Hepatic stellate cell (primary cell): ENCODE measurements around the gene RAB39B.
"Not testable (repeated sequence)": the region's sequence is repeated elsewhere in the genome, so short reads cannot be mapped to it uniquely, and the experiment has no call there.

Source experiments
- DNase-seq: peaks from one replicate; pipeline ENCODE4 v3.0.0; 2011; ENCODE audit warnings: low spot score

Gene RAB39B, protein sequence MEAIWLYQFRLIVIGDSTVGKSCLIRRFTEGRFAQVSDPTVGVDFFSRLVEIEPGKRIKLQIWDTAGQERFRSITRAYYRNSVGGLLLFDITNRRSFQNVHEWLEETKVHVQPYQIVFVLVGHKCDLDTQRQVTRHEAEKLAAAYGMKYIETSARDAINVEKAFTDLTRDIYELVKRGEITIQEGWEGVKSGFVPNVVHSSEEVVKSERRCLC

DNA sequence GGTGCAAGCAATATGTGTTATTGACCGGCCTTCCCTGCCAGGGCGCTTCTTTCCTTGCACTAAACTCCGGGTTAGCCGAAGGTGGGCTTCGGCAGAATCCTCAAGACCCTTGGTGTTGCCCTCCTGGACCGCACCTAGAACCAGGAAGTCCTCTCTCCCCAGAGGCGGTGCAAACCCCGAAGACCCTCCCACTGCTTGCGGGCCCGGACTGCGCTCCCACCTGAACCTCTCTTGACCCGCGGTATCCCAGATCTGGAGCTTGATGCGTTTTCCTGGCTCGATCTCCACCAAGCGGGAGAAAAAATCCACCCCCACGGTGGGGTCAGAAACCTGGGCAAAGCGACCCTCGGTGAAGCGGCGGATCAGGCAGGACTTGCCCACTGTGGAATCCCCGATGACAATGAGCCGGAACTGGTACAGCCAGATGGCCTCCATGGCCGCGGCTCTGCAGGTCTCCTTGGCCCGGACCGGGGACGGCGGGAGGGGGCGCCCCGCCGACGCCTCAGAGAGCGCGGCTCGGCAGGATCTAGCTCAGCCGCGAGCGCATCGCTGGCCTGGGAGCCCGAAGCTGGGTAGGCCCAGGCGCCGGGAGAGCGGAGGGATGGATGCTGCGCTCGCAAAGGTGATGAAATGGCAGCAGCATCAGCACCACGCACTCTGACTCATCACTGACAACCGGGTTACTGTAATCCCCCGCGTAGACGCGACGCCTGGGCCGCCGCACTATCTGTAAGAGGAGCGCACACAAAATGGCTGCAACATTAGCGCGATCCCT is at the start of gene RAB39B:
Gene RAB39B (minus strand): TSS at position 638 of the 775 bp plus-strand sequence. CDS start 203 bp downstream, at position 435.
- DNase-seq = peak; percentile 14

DNA sequence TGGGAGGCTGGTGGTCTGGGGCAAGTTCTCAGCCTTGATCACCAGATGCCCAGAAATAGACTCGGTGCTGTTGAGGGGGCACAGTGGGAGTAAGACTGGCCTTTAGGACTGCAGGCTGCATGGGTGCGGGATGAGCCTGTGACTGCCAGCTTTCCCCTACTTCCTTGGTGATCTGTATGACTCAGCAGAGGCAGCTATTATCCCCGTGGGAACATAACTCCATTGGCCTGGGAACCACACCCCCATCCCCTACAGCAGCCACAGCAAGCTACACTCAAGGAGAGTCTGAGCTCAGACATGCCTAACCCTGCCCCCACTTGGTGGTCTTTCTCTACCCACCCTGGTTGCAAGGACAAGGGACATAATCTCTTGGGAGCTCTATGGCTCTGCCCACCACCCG is 49.5 kb upstream of the RAB39B start:
- DNase-seq = no peak

DNA sequence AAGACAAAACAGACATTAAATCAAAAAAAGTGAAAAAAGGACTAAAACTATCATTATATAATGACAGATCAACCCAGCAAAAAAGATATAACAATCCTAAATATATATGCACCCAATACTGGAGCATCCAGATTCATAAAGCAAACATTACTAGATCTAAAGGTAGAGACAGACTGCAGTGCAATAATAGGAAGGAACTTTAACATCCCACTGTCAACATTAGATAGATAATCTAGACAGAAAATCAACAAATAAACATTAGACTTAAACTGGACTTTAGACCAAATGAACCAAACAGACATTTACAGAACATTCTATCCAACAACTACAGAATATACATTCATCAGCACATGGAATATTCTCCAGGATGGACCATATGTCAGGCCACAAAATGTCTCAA is 29.5 kb upstream of the RAB39B start:
- DNase-seq = no peak

- no peak for DNase-seq
Measured at GRCh38 chrX:155279873-155280272, 15.6 kb upstream of the RAB39B start.

- no peak for DNase-seq
Measured at GRCh38 chrX:155270969-155271368, 6.7 kb upstream of the RAB39B start.

- DNase-seq = not testable (repeated sequence)
Measured at GRCh38 chrX:155267995-155268394, 3.7 kb upstream of the RAB39B start.

GRCh38 chrX:155266439-155266838 is 2.1 kb upstream of the RAB39B start:
- DNase-seq = no peak

DNA sequence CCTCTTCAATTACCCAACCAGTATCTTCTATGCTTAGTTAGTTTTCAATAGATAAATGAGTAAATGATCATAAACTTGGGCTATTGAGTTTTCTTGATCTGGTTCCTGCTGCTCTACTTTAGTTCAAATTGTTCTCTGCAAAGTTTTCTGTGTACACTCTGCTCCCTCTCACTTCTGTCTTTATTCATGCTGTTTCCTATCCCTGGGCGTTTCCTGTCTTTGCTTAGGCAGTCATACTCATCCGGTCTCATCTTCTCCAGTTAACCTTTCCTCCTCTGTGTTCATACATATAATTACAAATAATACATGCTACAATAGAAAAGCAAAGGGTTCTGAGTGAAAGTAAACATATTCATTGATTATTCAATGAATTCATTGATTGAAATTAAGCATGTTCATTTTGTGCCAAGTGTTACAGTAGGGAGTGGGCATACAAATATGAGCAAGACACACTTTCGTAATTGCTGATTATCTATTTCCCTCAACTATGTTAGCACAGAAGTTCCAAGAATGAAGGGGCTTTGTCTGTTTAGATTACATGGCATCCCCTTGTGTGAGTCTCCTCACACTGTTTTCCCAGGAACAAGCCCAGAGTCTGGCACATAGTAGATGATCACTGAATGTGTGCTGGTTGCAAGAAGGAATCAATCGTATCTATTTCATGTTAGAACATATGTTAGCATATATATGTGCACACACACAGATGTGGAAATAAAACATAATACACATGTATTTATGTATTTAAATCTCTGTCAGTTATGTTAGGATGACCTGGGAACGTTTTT is 1.1 kb downstream of the RAB39B start:
- no peak for DNase-seq

- no peak for DNase-seq
Measured at GRCh38 chrX:155259752-155260151, 4.5 kb downstream of the RAB39B start.

- no peak for DNase-seq
Measured at GRCh38 chrX:155251391-155251790, 12.9 kb downstream of the RAB39B start.

DNA sequence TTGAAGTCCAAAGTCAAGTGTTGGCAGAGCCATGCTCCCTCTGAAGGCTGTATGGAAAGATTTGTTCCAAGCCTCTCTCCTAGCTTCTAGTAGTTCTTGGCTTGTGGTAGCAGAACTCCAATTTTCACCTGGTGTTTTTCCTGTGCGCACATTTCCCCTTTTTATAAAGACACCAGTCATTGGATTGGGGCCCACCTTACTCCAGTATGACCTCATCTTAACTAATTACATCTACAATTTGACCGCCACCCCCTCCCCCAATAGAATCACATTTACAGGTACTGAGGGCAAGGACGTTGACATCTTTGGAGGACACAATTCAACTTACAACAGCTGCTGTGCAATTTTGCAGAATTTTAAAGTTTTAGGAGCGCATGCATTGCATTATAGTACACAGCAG is 16.8 kb downstream of the RAB39B start:
- no peak for DNase-seq

DNA sequence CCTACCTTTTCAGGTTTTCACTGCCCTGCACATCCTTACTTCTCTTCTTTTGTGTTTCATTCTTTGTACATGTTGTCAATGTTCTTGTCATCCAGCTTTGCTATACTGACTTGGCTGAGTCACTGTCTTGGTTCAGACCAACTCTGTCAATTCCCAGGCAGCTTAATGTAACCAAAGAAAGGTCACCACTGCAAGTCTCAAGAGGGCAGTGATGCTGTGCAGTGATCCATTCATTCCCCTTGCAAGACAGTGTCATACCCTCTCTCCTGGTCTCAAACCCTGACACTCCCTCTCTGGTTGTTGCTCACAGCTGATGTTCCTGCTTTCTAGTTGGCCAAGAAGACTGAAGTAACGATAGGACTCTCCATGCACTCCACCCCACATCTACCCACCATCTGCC is 17.5 kb downstream of the RAB39B start:
- no peak for DNase-seq

DNA sequence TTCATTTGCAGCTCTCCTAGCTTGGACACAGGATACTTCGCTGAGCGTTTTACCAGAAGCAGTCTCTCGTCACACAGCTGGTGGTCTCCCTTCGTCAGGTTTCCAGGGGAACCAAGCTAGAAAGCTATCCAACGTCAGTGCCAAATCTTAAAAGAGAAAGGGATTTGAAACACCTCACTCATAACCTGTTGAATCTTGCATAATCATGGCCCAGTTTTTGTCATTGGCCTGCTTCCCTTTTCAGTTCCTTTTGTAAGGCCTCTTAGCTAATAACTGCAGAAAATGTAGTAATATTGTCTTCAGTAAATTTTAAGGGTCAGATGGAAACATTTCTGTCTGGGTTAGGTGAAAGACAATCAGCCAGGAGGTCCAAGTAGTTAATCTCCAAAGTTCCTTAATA is 22.0 kb downstream of the RAB39B start:
- no peak for DNase-seq

DNA sequence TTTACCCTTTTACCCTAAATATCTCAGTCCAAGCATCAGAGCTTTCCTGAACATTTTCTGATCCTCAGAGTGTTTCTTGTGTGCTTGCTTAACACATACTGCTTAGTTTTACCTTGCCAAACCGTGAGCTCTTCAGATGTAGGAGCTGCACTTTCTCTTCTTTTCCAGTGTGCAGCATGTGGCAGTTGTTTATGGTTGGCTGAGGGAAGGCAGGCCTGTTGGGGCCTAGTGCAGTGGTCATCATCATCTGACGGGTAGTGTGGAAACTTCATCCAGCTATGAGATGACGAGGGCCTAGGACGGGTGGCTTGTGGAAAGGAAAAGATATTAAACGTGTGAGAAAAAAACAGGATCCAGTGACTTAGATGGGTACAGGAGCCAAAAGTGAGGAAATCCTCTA is 26.6 kb downstream of the RAB39B start:
- no peak for DNase-seq

GRCh38 chrX:155235891-155236290 is 28.4 kb downstream of the RAB39B start:
- no peak for DNase-seq

DNA sequence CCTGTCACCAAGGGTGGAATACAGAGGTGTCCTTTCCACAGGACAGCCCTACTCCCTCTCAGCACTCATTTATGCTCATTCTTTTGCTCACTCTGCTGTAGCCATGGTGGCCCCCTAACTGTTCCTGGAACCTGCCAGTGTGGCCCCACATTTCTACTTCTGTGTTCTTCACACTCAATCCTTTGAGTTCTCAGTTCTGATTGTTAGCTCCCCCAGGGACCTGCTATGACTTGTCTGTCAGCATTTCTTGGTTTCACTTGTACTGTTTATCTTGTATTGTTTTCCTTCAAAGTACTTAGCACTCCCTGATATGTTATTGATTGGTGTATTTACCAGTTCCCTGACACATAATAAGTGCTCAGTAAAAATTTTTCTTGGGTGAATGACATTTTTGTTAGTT is 33.1 kb downstream of the RAB39B start:
- no peak for DNase-seq

- DNase-seq = no peak
Measured at GRCh38 chrX:155225774-155226173, 38.5 kb downstream of the RAB39B start.

DNA sequence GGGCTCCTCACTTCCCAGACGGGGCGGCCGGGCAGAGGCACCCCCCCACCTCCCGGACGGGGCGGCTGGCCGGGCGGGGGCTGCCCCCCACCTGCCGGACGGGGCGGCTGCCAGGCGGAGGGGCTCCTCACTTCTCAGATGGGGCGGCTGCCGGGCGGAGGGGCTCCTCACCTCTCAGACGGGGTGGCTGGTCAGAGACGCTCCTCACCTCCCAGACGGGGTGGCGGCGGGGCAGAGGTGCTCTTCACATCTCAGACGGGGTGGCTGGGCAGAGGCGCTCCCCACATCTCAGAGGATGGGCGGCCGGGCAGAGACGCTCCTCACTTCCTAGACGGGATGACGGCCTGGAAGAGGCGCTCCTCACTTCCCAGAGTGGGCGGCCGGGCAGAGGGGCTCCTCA is 40.5 kb downstream of the RAB39B start:
- DNase-seq = not testable (repeated sequence)

- DNase-seq = no peak
Measured at GRCh38 chrX:155221351-155221750, 42.9 kb downstream of the RAB39B start.

DNA sequence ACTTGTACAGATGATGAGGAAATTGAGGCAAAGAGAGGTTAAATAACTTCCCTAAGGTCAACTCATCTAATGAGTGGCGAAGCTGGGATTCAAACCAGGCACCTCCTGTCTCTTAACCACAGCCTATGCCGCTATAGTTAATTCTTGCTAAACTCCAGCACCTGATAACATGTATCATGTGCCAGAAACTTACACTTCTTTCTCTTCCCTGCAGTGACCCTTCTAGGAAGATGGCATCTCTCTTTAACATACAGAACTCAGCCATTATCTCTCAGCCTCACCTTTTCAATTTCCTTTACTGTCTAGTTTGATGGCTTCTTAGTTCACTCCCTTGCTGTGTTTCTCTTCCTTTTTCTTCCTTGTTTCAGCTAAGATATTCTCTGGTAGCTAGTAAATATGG is 45.5 kb downstream of the RAB39B start:
- DNase-seq = no peak

- DNase-seq = peak; percentile 19
Measured at GRCh38 chrX:155216940-155217440, 47.3 kb downstream of the RAB39B start.

DNA sequence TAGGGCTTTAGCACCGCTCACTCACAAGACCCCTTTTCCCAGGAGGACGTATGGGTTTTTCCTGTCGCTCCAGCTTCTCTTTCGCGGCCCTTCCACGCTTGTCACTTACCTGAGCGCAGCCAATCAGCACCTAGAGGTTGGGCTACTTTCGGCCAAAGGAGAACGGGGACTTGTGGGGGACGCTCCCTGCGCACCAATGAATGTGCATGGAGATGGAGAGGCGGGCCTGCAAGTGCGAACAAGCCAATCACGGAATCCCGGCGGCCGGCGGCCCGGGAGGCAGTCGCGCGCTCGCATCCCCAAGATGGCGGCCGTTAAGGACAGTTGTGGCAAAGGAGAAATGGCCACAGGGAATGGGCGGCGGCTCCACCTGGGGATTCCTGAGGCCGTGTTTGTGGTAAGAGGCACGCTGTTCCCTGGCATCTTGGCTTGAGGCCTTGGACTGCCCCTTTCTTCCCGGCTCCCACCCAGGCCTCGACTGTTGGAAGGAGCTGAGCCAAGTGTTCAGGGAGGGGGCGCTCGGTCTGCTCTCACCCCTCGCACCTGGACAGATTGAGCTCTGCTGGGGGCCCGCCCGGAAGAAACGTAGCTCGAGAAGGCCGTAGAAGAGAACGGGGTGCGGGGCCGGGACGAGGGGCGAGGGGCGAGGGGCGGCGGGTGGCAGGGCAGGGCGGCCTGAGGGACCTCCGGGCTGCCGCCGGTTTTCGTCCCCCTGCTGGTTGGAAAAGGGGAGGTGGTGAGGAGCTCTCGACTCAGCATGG is 47.9 kb downstream of the RAB39B start, which contains the start of gene VBP1:
Gene VBP1 (plus strand): TSS at position 282 of the 761 bp plus-strand sequence. CDS start 23 bp downstream, at position 305.
- peak; percentile 91 for DNase-seq
